ENCODE measurements around the gene NAA10. TPM values are rescaled to one million over a fixed set of nuclear protein-coding genes. Genes with fewer than 3 reads are reported as not detected.

Gene NAA10
- total and polyA plus RNA-seq, 7 experiments from 2014 or later, result 37.6 to 79.7 (median 55.4) TPM

DNA sequence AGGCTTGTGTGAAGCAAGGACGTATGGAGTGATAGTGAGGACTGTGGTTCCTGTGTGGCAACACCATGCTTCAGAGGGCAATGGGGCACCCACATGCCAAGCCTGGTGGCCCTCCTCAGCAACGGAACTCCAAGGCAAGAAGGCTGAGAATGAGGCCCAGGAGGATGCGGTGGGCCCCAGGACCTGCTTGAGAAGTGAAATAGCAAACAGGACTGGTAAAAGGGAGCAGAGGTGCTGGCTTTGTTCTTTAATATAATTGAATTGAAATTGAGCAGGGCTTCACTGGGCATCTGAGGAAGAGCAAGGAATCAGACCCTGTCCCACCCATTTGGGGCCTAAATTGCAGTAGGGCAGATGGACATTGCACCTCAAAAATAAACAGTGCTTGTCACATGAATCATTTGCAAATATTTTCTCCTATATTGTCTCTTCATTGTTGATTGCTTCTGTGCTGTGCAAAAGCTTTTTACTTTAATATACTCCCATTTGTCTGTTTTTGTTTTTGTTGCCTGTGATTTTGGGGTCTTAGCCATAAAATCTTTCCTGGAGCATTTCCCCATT is 40.0 kb upstream of the NAA10 start:
- ChIA-PET POLR2A (interaction anchor here (0.9 to 4.5 kb wide), 3 partner anchors 10 to 180 kb away, joined by 3 to 32 read pairs (median 3); partner anchors contain the start of genes ARHGAP4, IDH3G and SSR4), CTCF (no interaction called here)
- H3K36me3 Mint-ChIP-seq, result peaks cover 0 to 3% (median 0%) of the 10 kb centered on the region in 5 donors
- DNase-seq (no peak), ATAC-seq (no peak)
- peaks cover 8 to 30% (median 21%) of the 10 kb centered on the region in 7 donors for H3K4me1 Mint-ChIP-seq
- peak overlapping the region in 9 of 10 donors; percentile 8 to 97 (median 41) for H3K4me3 Mint-ChIP-seq
- intact Hi-C loops (cut with micrococcal nuclease), result loop anchor here (5.0 kb wide), 5 partner anchors 37 to 1018 kb away; partner anchors contain the start of genes DKC1 (in 1 of the 2), MECP2 (in 1 of the 2) and RPL10 (in 1 of the 2)
- Histone ChIP-seq H3K27me3 (ENCODE audit: control insufficient read depth in 2 of 2, insufficient read depth in 2 of 2, low read length in 2 of 2) (no peaks in the 10 kb centered on the region), H3K4me1 (ENCODE audit: control insufficient read depth in 2 of 2, insufficient read depth in 2 of 2, low read length in 2 of 2) (peaks cover 16% of the 10 kb centered on the region in 2 donors), H3K27ac (ENCODE audit: low read depth, low read length) (peak overlapping the region; percentile 99), H3K36me3 (ENCODE audit: control insufficient read depth in 2 of 3, insufficient read depth in 3 of 3, low read length in 3 of 3) (peaks cover 0 to 13% (median 0%) of the 10 kb centered on the region in 3 experiments), H3K9me3 (ENCODE audit: control insufficient read depth in 2 of 3, low read length in 3 of 3) (no peaks in the 10 kb centered on the region), H3K4me3 (ENCODE audit: low read length) (no peak overlapping the region)
- peak overlapping the region; percentile 62 to 99 (median 91) for H3K27ac Mint-ChIP-seq
- no peaks in the 10 kb centered on the region for H3K27me3 Mint-ChIP-seq
- peaks cover 0 to 1% (median 0%) of the 10 kb centered on the region in 11 donors for H3K9me3 Mint-ChIP-seq

DNA sequence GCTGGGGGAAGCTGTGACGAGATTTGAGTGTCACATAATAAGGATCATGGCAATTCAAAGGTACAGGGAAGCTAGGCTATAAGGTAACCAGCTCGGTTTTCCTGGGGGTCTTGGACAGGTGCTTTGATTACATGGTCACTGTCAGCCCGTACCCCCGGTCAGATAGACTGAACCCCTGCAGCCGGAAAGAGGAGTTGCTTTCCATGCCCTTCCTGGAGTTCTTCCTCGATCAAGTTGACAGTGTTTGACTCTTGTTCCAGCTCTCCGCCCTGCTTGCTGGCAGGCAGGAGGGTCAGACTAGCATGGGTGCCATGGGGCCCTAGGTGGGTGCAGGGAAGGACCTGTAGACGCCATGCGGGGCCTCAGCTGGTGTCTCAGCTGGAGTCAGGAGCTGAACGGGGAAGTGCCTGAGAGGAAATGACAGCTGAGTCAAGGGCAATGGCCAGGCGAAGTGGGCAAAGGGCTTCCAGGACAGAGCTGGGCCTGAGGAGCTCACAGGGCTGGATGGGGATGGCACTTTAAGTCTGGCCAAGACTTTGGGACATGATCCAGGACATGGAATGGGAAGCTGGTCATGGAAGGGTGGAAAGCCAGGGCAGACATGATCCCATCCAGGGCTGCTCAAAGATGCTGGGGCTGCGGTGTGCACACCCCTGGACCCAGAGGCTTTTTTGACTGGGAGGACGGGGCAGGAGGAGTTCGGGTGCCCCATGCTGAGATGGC is 39.3 kb upstream of the NAA10 start:
- CTCF ChIA-PET, result no interaction called here
- no peak for ATAC-seq
- Mint-ChIP-seq H3K27me3 (no peaks in the 10 kb centered on the region), H3K4me1 (peaks cover 8 to 35% (median 21%) of the 10 kb centered on the region in 7 donors), H3K36me3 (peaks cover 0 to 5% (median 0%) of the 10 kb centered on the region in 5 donors), H3K4me3 (peak overlapping the region; percentile 29 to 97 (median 86)), H3K27ac (peak overlapping the region; percentile 62 to 99 (median 91)), H3K9me3 (peaks cover 0 to 1% (median 0%) of the 10 kb centered on the region in 11 donors)
- Histone ChIP-seq H3K4me3 (ENCODE audit: low read length) (peak overlapping the region; percentile 50), H3K27me3 (ENCODE audit: control insufficient read depth in 2 of 2, insufficient read depth in 2 of 2, low read length in 2 of 2) (no peaks in the 10 kb centered on the region), H3K4me1 (ENCODE audit: control insufficient read depth in 2 of 2, insufficient read depth in 2 of 2, low read length in 2 of 2) (peaks cover 16% of the 10 kb centered on the region in 2 donors), H3K27ac (ENCODE audit: low read depth, low read length) (peak overlapping the region; percentile 99), H3K36me3 (ENCODE audit: control insufficient read depth in 2 of 3, insufficient read depth in 3 of 3, low read length in 3 of 3) (peaks cover 0 to 13% (median 0%) of the 10 kb centered on the region in 3 experiments), H3K9me3 (ENCODE audit: control insufficient read depth in 2 of 3, low read length in 3 of 3) (no peaks in the 10 kb centered on the region)
- no peak for DNase-seq
- POLR2A ChIA-PET, result interaction anchor here (0.8 to 4.5 kb wide), 4 partner anchors 11 to 179 kb away, joined by 3 to 32 read pairs (median 3); partner anchors contain the start of genes ARHGAP4, IDH3G and SSR4
- intact Hi-C loops (cut with micrococcal nuclease), result loop anchor here (5.0 kb wide), 5 partner anchors 38 to 1017 kb away; partner anchors contain the start of genes DKC1 (in 1 of the 2), MECP2 (in 1 of the 2) and RPL10 (in 1 of the 2)

DNA sequence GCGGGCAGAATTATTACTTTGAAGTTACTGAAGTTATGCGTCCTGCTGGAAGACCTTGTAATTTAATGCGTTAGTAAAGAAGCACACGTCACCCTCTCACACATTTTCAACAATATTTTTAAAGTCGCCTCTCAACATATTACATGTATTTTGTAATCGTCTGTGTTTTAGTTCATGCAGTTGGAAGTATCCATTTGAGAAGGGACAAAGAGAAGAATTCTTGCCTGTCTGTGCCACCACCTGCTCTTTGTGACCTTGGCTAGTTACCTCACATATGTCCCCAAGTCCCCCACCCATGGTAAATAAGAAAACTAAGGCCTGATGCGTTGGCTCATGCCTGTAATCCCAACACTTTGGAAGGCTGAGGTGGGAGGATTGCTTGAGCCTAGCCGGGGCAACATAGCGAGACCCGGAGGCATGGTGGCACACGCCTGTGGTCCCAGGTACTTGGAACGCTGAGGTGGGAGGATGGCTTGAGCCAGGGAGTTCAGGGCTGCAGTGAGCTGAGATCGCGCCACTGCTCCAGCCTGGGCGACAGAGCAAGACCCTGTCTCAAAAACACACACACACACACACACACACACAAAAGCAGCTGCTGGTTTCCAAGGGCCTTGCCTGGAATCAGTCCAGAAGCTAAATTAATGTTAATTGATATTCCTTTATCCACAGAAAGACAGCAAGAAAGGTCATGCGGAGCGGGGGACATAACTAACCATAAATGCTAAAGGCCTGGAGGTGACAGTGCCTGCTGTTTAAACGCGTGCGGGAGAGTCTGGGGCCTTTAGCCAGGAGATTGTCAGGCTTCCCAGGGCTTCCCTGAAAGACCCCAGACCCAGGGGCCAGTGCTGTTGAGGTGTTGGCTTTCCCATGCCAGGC is 38.5 kb upstream of the NAA10 start:
- H3K27ac ChIP-seq (ENCODE audit: low read depth, low read length), result peak overlapping the region; percentile 99
- ChIA-PET POLR2A (interaction anchor here (0.8 to 8.5 kb wide), 7 partner anchors 8 to 47 kb away, joined by 3 to 127 read pairs (median 5); partner anchors contain the start of gene ARHGAP4), CTCF (no interaction called here)
- DNase-seq, result no peak
- H3K27me3 Mint-ChIP-seq, result no peaks in the 10 kb centered on the region
- intact Hi-C loops (cut with micrococcal nuclease), result loop anchor here (2.0 to 5.0 kb wide), 6 partner anchors 39 to 1016 kb away; partner anchors contain the start of genes DKC1 (in 1 of the 2), MECP2 (in 1 of the 2) and RPL10 (in 1 of the 2)
- no peaks in the 10 kb centered on the region for H3K27me3 ChIP-seq (ENCODE audit: control insufficient read depth in 2 of 2, insufficient read depth in 2 of 2, low read length in 2 of 2)
- H3K4me3 Mint-ChIP-seq, result peak overlapping the region; percentile 85 to 97 (median 92)
- peaks cover 9 to 36% (median 21%) of the 10 kb centered on the region in 7 donors for H3K4me1 Mint-ChIP-seq
- peaks cover 16 to 19% of the 10 kb centered on the region in 2 donors for H3K4me1 ChIP-seq (ENCODE audit: control insufficient read depth in 2 of 2, insufficient read depth in 2 of 2, low read length in 2 of 2)
- peaks cover 0 to 5% (median 0%) of the 10 kb centered on the region in 5 donors for H3K36me3 Mint-ChIP-seq
- peak overlapping the region; percentile 50 for H3K4me3 ChIP-seq (ENCODE audit: low read length)
- peak overlapping the region; percentile 91 to 99 (median 96) for H3K27ac Mint-ChIP-seq
- H3K9me3 ChIP-seq (ENCODE audit: control insufficient read depth in 2 of 3, low read length in 3 of 3), result no peaks in the 10 kb centered on the region
- H3K36me3 ChIP-seq (ENCODE audit: control insufficient read depth in 2 of 3, insufficient read depth in 3 of 3, low read length in 3 of 3), result peaks cover 0 to 13% (median 0%) of the 10 kb centered on the region in 3 experiments
- no peak for ATAC-seq
- H3K9me3 Mint-ChIP-seq, result peaks cover 0 to 1% (median 0%) of the 10 kb centered on the region in 11 donors

DNA sequence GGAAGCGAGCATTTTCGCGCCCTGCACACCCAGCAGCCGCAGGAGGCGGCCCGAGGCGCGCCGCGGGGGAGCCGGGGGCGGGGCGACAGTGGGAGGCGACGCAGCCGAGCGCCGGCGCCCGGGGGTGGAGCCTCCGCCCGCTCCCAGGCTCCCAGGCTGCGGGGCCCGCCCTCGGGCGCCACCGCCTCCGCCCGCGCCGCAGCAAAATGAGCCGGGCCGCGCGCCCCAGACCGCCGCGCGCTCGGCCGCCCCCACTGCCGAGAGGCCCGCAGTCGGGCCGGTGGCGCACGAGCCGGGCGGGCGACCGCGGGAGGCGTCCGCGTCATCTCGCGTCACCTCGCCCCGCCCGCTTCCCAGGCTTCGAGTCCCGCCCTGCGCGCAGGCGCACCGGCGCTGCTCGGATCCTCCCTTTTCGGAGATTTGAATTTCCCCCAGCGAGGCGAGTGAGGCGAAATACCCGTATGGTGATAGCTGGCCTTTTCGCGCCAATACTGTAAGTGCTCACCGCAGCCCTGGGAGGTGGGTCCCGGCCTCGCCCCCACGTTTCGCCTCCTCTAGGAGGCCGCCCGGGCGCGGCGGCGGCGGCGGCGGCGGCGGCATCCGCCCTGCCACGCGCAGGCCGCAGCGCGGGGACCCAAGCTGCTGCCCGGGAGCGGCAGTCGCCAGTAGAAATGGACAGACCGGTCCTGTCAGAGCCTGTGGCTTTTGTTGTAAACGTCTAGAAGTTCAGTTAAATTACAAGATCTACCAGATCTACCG is 37.7 kb upstream of the NAA10 start, which contains the start of gene TMEM187:
Gene TMEM187 (plus strand): TSS at position 387 of the 759 bp plus-strand sequence. CDS start 9,309 bp downstream, outside the sequence.
- ATAC-seq (peak; percentile 72), DNase-seq (peak; percentile 76 to 95 (median 87))
- Histone ChIP-seq H3K4me1 (ENCODE audit: control insufficient read depth in 2 of 2, insufficient read depth in 2 of 2, low read length in 2 of 2) (peaks cover 22% of the 10 kb centered on the region in 2 donors), H3K36me3 (ENCODE audit: control insufficient read depth in 2 of 3, insufficient read depth in 3 of 3, low read length in 3 of 3) (peaks cover 0 to 13% (median 0%) of the 10 kb centered on the region in 3 experiments), H3K27me3 (ENCODE audit: control insufficient read depth in 2 of 2, insufficient read depth in 2 of 2, low read length in 2 of 2) (no peaks in the 10 kb centered on the region), H3K27ac (ENCODE audit: low read depth, low read length) (peak within 1 kb of the TSS; percentile 99), H3K9me3 (ENCODE audit: control insufficient read depth in 2 of 3, low read length in 3 of 3) (no peaks in the 10 kb centered on the region), H3K4me3 (ENCODE audit: low read length) (peak within 1 kb of the TSS; percentile 97)
- H3K4me1 Mint-ChIP-seq, result peaks cover 17 to 44% (median 27%) of the 10 kb centered on the region in 7 donors
- ChIA-PET POLR2A (interaction anchor here (0.9 to 8.5 kb wide), 7 partner anchors 9 to 178 kb away, joined by 4 to 127 read pairs (median 12); partner anchors contain the start of genes ARHGAP4, IDH3G and SSR4), CTCF (no interaction called here)
- intact Hi-C loops (cut with micrococcal nuclease), result loop anchor here (1.0 to 5.0 kb wide), 8 partner anchors 9 to 1015 kb away; partner anchors contain the start of genes DKC1 (in 1 of the 2), MECP2 (in 1 of the 2) and RPL10 (in 1 of the 2)
- peaks cover 0 to 11% (median 0%) of the 10 kb centered on the region in 5 donors for H3K36me3 Mint-ChIP-seq
- peak within 1 kb of the TSS; percentile 93 to 100 (median 100) for H3K27ac Mint-ChIP-seq
- H3K9me3 Mint-ChIP-seq, result peaks cover 0 to 1% (median 0%) of the 10 kb centered on the region in 11 donors
- H3K27me3 Mint-ChIP-seq, result no peaks in the 10 kb centered on the region
- H3K4me3 Mint-ChIP-seq, result peak within 1 kb of the TSS; percentile 91 to 100 (median 100)

Measured in naive thymus-derived CD4-positive, alpha-beta T cell (primary cell).